Esophagus squamous epithelium (tissue), 5 donors: ENCODE data around the gene ADAMTSL3. TPM values are rescaled to one million over a fixed set of nuclear protein-coding genes. Genes with fewer than 3 reads are reported as not detected.

Experiments used
- DNase-seq: peaks from one replicate; lab custom pipeline; 2025; lab: John Stamatoyannopoulos, UW
- H3K27ac ChIP-seq, 4 donors: fragments of 200-600 bp; sonication (generic); one replicate each; pipeline ENCODE4 v1.5.1; 2016 to 2019; ENCODE audit warnings: mild to moderate bottlenecking in 1 of 4
- H3K27me3 ChIP-seq, 4 donors: fragments of 200-600 bp; sonication (generic); 1 replicate in 3 of 4; 2 replicates in 1 of 4; pipeline versions ENCODE4 v1.5.1 to v1.6.0; 2017 to 2021; ENCODE audit warnings: antibody characterized with exemption in 1 of 4
- H3K36me3 ChIP-seq, 3 donors: fragments of 200-600 bp; sonication (generic); one replicate each; pipeline ENCODE4 v1.5.1; 2016 to 2019
- H3K4me1 ChIP-seq, 3 donors: fragments of 200-600 bp; sonication (generic); one replicate each; pipeline ENCODE4 v1.5.1; 2017 to 2019
- H3K4me3 ChIP-seq, 4 donors: fragments of 200-600 bp; sonication (generic); 1 replicate in 3 of 4; 2 replicates in 1 of 4; pipeline ENCODE4 v1.5.1; 2016 to 2019; ENCODE audit warnings: mild to moderate bottlenecking in 2 of 4, moderate library complexity in 1 of 4
- H3K9me3 ChIP-seq, 3 donors: fragments of 200-600 bp; sonication (generic); one replicate each; pipeline ENCODE4 v1.5.1; 2016 to 2019
- POLR2A ChIP-seq, 4 donors: fragments of 450-650 bp; IDR thresholded peaks; one replicate each; pipeline ENCODE4 v1.6.1; 2017; ENCODE audit warnings: antibody characterized with exemption in 4 of 4, mild to moderate bottlenecking in 4 of 4, moderate library complexity in 3 of 4
- WGBS, 2 donors: methylation state at CpG; one replicate each; pipeline ENCODE4 v1.1.5; 2018; 5-methylcytosine and 5-hydroxymethylcytosine counted together
- intact Hi-C: fragments of 100-400 bp; cut with DNase I; formaldehyde crosslinking; loops from one replicate; pipeline ENCODE4 v1.15.0; 2022
- total RNA-seq, 4 donors: library from RNA; depleted of rRNA; stranded (reverse); fragments of >200 nt; gene quantifications; one replicate each; pipeline ENCODE4 v1.1.0, GENCODE V29; 2016
- TF ChIP-seq, protein P1 (sequence below), 6 experiments: fragments of 450-650 bp in 4 of 6; fragments of 200-600 bp in 2 of 6; sonication (generic) in 2 of 6; IDR thresholded peaks; one replicate each; pipeline ENCODE4 v1.5.1; 2016 to 2019; ENCODE audit warnings: antibody characterized with exemption in 6 of 6, mild to moderate bottlenecking in 4 of 6, moderate library complexity in 4 of 6
- donor health status: DM: yes; HTN: yes; CAD: no.

Gene ADAMTSL3
- total RNA-seq, 4 donors from 2014 or later = 0.11 to 3.2 (median 0.79) TPM

GRCh38 chr15:84016371-84016770 is 362.4 kb downstream of the ADAMTSL3 start:
- TF ChIP-seq, protein P1, sequence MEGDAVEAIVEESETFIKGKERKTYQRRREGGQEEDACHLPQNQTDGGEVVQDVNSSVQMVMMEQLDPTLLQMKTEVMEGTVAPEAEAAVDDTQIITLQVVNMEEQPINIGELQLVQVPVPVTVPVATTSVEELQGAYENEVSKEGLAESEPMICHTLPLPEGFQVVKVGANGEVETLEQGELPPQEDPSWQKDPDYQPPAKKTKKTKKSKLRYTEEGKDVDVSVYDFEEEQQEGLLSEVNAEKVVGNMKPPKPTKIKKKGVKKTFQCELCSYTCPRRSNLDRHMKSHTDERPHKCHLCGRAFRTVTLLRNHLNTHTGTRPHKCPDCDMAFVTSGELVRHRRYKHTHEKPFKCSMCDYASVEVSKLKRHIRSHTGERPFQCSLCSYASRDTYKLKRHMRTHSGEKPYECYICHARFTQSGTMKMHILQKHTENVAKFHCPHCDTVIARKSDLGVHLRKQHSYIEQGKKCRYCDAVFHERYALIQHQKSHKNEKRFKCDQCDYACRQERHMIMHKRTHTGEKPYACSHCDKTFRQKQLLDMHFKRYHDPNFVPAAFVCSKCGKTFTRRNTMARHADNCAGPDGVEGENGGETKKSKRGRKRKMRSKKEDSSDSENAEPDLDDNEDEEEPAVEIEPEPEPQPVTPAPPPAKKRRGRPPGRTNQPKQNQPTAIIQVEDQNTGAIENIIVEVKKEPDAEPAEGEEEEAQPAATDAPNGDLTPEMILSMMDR (IDR thresholded peaks at IDR 0.05) = no peak
- no peak for TF ChIP-seq POLR2A (IDR thresholded peaks at IDR 0.05)
- WGBS, 2 donors = 82 to 94% methylated on average over 3 of the region's 3 CpGs
- Histone ChIP-seq H3K4me3 (no peak overlapping the region), H3K4me1 (no peaks in the 10 kb centered on the region), H3K27me3 (no peaks in the 10 kb centered on the region), H3K9me3 (no peaks in the 10 kb centered on the region), H3K36me3 (no peaks in the 10 kb centered on the region), H3K27ac (no peak overlapping the region)
- no peak for DNase-seq
- intact Hi-C loops = no loop called here

DNA sequence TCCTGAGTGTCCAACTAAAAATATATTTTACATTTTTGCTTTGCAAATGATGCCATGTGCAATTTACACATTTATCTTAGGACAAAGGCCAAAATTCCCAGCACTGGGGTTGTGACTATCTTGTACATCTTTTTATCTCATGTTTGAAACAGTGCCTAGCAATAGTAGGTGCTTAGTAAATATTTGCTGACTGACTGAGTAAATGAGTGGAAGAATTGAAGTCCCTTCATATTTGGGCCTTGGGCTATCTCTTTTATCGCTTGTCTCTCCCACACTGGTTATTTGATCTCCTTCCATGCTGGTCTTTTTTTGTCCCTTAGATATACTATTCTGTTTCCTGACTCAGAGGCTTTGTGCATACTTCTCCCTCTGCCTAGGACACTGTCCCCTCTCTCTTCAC is 368.6 kb downstream of the ADAMTSL3 start:
- H3K27ac ChIP-seq = no peak overlapping the region
- TF ChIP-seq, protein P1 (IDR thresholded peaks at IDR 0.05) = no peak
- TF ChIP-seq POLR2A (IDR thresholded peaks at IDR 0.05) = no peak
- no peak for DNase-seq
- no peaks in the 10 kb centered on the region for H3K4me1 ChIP-seq
- H3K9me3 ChIP-seq = no peaks in the 10 kb centered on the region
- H3K27me3 ChIP-seq = no peaks in the 10 kb centered on the region
- H3K4me3 ChIP-seq = no peak overlapping the region
- H3K36me3 ChIP-seq = no peaks in the 10 kb centered on the region
- intact Hi-C loops = no loop called here
- 80 to 88% methylated on average over 1 of the region's 1 CpG for WGBS, 2 donors

DNA sequence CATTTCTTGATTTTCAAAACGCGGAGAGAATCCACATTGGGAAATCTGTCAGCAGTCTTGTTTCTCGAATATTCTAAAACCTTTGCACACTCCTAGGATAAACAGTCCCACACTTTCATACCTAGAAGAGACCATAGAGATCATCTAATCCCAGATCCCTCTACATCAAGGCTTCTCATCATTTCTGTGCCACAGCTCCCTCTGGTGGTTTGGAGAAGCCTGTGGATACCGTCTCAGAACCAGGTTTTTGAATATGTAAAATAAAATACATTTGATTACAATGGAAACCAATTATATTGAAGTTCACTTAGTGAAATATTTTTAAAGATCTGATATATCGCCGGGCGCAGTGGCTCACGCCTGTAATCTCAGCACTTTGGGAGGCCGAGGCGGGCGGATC is 369.7 kb downstream of the ADAMTSL3 start:
- H3K4me1 ChIP-seq = no peaks in the 10 kb centered on the region
- no peak overlapping the region for H3K27ac ChIP-seq
- DNase-seq = no peak
- TF ChIP-seq, protein P1 (IDR thresholded peaks at IDR 0.05) = peak; percentile 18 to 70 (median 36)
- TF ChIP-seq POLR2A (IDR thresholded peaks at IDR 0.05) = no peak
- intact Hi-C loops = no loop called here
- H3K4me3 ChIP-seq = no peak overlapping the region
- no peaks in the 10 kb centered on the region for H3K36me3 ChIP-seq
- no peaks in the 10 kb centered on the region for H3K27me3 ChIP-seq
- H3K9me3 ChIP-seq = no peaks in the 10 kb centered on the region
- WGBS, 2 donors = 91 to 94% methylated on average over 11 of the region's 11 CpGs

GRCh38 chr15:84033793-84034553 is 380.1 kb downstream of the ADAMTSL3 start:
- no peak overlapping the region for H3K4me3 ChIP-seq
- intact Hi-C loops = no loop called here
- H3K4me1 ChIP-seq = peaks cover 0 to 5% (median 0%) of the 10 kb centered on the region in 3 donors

More at GRCh38 chr15:84033793-84034553, 380.1 kb downstream of the ADAMTSL3 start:
- H3K36me3 ChIP-seq = no peaks in the 10 kb centered on the region
- H3K27me3 ChIP-seq = no peaks in the 10 kb centered on the region
- TF ChIP-seq, protein P1 (IDR thresholded peaks at IDR 0.05) = no peak
- no peak for TF ChIP-seq POLR2A (IDR thresholded peaks at IDR 0.05)
- no peak for DNase-seq
- 78 to 87% methylated on average over 3 of the region's 3 CpGs for WGBS, 2 donors
- H3K9me3 ChIP-seq = peaks cover 0 to 3% (median 0%) of the 10 kb centered on the region in 3 donors
- no peak overlapping the region for H3K27ac ChIP-seq
